ENCODE results near the gene WWC1.
"Not testable (repeated sequence)": the region's sequence is repeated elsewhere in the genome, so short reads cannot be mapped to it uniquely, and the experiment has no call there.

Gene WWC1

DNA sequence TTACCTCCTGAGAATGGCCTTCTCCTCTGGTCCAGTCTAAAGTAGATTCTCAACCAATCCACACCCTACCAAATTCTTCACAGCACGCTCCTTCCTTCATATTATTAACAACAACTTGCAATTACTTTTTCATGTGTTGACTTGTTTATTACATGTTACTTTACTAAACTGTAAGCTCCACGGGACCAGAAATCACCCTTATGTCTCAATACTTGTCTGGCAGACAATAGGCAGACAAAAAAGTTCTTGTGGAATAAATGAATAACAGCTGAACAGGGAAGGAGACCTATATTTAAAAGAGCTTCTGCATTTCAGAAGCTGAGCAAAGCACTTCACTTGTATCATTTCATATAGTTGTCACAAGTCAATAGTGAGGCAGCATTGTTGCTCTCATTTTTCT, 5.7 kb upstream of the WWC1 start:
- DNase-seq = no peak

- peak in 24 of 56 donors; percentile 13 to 79 (median 38) for DNase-seq
Observed at GRCh38 chr5:168286386-168286785, 5.1 kb upstream of the WWC1 start.

DNA sequence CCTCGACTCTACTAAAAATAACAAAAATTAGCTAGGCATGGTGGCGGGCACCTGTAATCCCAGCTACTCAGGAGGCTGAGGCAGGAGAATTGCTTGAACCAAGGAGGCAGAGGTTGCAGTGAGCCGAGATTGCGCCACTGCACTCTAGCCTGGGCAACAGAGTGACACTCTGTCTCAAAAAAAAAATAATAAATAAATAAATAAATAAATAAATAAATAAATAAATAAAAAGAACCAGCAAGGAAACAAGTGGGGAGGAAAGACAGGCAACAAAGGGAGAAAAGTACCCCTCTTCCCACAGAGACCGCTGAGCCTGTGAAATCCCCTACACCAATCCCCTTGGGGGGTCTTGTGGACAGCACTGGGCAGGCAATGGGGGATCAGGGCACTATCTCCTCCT, 4.6 kb upstream of the WWC1 start:
- not testable (repeated sequence) for DNase-seq

DNA sequence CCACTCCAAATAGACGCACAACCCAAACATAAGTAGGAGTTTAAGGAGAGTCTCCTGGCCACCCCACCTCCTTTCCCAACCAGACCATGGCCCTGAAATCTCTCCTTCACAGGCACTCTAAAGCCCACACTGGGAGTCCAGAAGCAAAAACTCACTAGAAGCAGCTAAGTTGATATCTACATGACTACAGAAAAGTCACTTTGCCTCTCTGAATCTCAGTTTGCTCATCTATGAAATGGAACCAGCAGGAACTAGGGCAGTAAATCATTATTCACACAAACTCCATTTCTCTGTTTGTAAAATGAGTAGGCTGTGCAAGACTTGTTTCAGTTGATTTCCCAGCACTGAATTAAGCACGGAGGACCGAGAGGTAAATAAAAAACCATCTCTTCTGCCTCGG, 4.1 kb upstream of the WWC1 start:
- no peak for DNase-seq

DNA sequence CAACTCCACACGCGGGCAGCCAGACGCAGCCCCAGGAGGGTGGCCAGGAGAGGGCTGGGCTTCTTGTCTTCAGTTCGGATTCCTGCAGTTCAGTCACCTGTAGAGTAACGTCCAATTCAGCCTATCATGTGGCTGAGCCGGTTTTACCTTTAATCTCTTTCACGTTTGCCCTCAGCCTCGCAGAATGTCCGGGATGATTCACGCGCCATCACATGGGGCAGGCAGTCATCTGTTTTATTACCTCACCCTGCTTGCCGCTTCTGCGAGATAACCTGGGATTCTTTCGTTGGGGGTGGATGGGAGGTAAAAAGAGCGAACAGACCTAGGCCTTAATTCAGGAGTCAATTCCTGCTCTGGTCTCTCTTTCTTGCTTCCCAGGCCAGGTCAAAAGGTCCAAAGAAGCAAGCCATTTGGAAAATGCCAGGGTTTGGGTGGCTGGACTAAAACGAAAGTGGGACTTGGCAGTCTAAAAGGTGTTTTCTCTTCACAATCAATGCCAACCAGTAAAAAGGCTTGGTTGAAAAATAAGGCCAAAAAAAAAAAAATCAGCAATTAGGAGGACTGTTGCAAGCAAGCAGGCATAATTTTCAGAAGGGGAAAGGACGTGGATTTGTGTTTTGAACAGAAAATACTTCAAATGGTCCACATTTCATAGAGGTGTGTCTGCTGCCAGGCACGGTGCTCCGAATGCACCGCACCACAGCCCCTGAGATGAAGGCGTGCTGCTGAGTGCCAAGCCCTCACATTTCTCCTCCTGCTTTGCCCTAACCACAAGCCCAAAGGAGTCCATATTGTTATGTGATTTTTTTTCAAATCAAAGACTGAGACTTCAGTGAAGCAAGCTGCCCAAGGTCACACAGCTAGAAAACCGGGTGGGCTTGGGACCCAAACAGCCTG, 2.8 kb upstream of the WWC1 start:
- peak in 2 of 56 donors; percentile 12 to 20 for DNase-seq

GRCh38 chr5:168290902-168291341, 523 bp upstream of the WWC1 start:
- DNase-seq = no peak

- peak in 2 of 56 donors; percentile 10 to 14 for DNase-seq
Observed at GRCh38 chr5:168291964-168292785, 730 bp downstream of the WWC1 start.

- no peak for DNase-seq
Observed at GRCh38 chr5:168292786-168293696, 1.6 kb downstream of the WWC1 start.

DNA sequence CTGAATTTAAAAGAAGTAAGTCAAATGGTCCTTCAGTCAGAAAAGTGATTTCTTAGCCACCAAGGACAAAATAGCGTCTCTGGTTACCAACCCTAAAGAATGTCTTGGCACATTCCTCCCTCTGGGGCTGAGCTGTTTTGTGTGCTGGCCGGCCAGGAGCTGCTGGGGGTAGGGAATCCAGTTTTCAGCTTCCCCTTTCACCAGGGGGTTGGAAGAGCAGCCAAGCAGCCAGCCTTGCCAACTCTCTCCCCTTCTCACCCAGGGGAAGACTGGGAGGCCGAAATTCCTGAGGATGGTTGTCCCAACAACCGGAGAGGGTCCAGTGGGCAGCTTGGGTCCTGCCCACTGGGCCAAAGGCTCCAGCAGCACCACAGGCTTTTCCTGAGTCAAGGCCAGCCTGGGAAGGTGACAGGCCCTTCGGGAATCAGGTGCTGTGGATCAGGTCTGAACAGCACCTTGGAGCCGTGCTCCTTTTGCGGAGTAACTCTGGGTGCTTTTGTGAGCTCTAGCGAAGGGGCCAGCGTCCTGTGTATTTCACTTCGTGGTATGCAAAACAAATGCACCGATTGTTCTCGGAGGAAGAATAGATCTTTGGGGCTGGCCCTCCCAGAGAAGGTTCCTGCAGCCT, 4.2 kb downstream of the WWC1 start:
- DNase-seq = peak in 38 of 56 donors; percentile 10 to 81 (median 54)

DNA sequence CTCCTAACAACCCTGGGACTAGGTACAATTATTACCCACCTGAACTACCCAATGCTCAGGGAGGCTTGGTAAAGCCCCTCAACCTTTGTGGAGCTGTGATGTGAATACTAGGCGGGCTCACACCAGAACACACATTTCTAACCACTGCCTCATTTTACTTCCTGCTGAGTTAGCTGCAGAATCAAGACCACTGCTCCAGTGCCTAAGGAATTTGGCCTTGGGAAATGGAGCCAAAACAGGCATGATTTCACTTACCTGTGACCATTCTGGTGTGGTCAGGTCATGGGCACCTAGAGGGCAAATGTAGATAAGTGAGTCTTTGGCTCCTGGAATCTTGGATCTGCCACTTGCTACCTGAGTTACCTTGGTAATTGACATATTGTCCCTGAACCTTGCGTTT, 5.2 kb downstream of the WWC1 start:
- no peak for DNase-seq

- no peak for DNase-seq
Observed at GRCh38 chr5:168298949-168299348, 7.5 kb downstream of the WWC1 start.

DNA sequence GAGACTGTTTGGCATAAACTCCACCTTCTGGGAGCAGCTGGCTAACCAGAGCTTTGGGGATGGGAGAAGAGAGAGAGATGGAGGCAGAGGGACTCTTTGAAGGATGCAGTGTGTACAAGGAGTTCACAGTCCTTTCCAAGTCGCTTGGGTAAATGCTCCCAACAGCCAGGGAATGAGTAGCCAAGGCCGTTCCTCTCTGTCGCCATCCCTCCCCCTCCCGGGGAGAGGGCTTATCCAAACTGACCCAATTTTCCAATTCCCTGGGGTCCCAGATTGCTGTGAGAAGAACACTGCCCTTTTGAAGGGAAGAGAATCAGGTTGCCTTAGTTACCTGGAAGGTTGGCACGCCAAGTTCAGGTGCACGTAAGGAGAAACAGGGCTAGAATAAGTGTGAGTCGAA, 7.9 kb downstream of the WWC1 start:
- peak in 2 of 56 donors; percentile 27 to 29 for DNase-seq

DNA sequence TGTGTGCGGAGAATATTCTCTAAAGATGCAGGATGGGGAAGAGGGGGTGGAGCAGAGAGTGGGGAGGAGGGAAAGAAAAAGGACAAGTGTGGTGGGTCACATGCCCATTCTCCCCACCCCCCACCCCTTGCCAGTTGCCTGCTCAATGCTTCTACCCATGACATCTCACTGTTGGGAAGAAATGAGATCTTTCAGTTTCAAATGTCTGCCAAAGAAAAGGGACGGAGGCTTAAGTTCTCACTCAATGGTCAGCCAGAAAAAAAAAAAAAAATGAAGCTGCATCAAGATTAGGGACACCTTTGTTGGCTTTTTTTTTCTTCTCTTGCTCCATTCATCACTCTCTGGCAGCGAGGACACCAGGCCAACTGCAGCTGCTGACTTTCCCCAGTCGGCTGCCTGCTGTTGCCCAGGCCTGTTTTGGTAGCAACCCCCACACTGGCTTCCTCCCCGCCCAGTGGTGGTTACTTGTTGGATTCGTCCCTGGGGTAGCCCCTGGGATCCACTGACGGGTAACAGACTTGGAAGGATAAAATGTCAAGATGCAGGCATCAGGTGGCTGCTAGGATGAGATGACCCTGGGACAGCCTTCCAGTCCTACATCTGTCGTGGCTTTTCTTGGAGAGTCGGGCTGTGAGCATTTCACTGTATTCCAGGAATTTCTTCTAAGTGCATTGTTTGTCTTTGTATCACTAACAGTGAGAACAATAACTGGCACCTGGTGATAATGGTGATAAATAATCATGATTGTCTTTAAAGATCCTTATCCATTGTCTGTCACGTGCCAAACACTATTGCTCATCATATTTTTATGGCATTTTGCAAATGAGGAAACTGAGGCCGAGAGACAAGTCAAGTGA, 9.1 kb downstream of the WWC1 start:
- peak in 4 of 56 donors; percentile 11 to 25 (median 17) for DNase-seq

GRCh38 chr5:168301593-168302390, 10.3 kb downstream of the WWC1 start:
- DNase-seq = no peak

GRCh38 chr5:168302785-168303184, 11.3 kb downstream of the WWC1 start:
- DNase-seq = no peak

GRCh38 chr5:168303393-168304025, 12.1 kb downstream of the WWC1 start:
- no peak for DNase-seq

- DNase-seq = no peak
Observed at GRCh38 chr5:168304349-168304748, 12.9 kb downstream of the WWC1 start.

DNA sequence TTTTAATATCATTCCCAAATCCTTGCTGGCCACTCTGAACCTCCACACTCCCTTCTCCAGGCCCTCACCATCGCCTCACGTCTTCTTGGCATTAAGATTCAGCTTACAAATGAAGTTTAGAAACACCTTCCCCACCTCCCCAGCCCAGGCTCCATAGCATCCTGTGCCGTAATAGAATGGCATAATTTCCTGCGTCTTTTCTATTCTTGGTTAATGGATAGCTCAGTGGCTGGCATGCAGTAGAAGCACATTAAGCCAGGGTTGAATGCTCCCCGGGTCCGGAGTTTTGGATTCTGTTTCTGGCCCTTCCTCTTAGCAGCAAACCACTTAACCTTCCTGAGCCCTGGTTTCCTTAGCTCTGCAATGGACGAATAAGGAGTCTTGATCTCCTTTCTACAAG, 13.8 kb downstream of the WWC1 start:
- peak in 2 of 56 donors; percentile 10 to 33 for DNase-seq
